ENCODE measurements around the gene DELE1.
"Not testable (repeated sequence)": the region's sequence is repeated elsewhere in the genome, so short reads cannot be mapped to it uniquely, and the experiment has no call there.

Gene DELE1

GRCh38 chr5:141890429-141890828 lies 33.2 kb upstream of the DELE1 start:
- DNase-seq = not testable (repeated sequence)

- DNase-seq = no peak
Observed at GRCh38 chr5:141897425-141897824, 26.2 kb upstream of the DELE1 start.

- no peak for DNase-seq
Observed at GRCh38 chr5:141898448-141899049, 25.1 kb upstream of the DELE1 start.

GRCh38 chr5:141902015-141902814 lies 21.5 kb upstream of the DELE1 start:
- DNase-seq = no peak

GRCh38 chr5:141903261-141903660 lies 20.4 kb upstream of the DELE1 start:
- no peak for DNase-seq

DNA sequence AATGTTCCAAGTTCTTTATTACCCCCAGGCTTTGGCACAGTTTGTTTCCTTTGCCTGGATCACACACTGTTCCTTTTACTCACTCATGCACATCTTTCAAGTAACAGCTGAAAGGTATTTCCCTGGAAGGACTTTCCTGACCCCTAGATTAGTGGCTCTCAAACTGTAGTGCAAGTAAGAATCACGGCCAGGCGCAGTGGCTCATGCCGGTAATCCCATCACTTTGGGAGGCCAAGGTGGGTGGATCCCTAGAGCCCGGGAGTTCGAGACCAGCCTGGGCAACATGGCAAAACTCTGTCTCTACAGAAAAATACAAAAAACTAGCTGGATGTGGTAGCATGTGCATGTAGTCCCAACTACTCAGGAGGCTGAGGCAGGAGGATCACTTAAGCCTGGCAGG lies 19.1 kb upstream of the DELE1 start:
- DNase-seq = no peak

GRCh38 chr5:141906517-141906916 lies 17.2 kb upstream of the DELE1 start:
- DNase-seq = no peak

- no peak for DNase-seq
Observed at GRCh38 chr5:141906972-141907371, 16.7 kb upstream of the DELE1 start.

- no peak for DNase-seq
Observed at GRCh38 chr5:141908796-141909195, 14.9 kb upstream of the DELE1 start.

DNA sequence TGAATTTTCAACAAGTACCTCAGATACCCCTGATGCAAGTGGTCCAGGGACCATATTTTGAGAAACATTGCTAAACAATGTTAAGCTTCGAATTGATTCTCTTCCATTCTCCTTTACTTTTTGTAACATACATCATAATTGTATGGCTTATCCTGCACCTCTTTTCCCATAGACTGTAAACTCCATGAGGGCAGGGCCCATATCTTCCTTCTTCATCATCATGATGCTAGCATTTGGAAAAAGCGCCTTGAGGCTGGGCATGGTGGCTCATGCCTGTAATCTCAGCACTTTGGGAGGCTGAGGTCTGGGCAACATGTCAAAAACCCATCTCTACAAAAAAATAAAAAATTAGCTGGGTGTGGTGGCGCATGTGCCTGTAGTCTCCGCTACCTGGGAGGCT lies 14.5 kb upstream of the DELE1 start:
- no peak for DNase-seq

GRCh38 chr5:141910271-141910673 lies 13.4 kb upstream of the DELE1 start:
- no peak for DNase-seq

DNA sequence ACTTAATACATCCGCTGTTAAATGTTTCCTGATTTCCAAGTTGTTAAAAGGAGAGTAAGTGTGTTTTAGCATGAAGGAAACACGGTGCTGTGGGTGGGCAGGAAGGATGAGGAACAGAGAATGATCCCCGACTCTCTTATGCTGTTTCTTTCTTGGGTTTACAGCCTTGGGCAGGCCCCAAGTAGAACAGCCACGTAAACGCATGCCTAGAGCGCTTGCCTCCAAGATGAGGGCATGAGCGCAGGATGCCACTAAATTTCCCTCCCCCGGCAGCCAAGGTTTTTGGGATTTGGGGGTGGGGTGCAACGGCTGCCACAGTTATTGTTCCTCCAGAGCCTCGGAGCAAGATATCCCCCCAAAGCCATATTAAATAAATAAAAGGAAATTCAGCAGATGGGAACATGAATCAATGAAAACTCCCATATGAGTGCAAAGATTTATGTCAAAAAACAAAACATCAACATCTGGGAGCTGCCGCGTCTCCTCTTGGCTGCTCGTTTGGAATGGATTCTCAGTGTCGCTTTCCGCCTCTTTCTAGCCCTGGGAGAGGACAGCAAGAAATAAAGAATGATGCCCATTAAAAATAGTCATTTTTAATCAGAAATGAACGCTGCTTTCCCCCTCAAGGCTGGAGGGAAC lies 10.0 kb upstream of the DELE1 start:
- DNase-seq = no peak

- DNase-seq = peak; percentile 12 to 45
Observed at GRCh38 chr5:141914199-141914743, 9.4 kb upstream of the DELE1 start.

- DNase-seq = no peak
Observed at GRCh38 chr5:141914797-141915196, 8.9 kb upstream of the DELE1 start.

DNA sequence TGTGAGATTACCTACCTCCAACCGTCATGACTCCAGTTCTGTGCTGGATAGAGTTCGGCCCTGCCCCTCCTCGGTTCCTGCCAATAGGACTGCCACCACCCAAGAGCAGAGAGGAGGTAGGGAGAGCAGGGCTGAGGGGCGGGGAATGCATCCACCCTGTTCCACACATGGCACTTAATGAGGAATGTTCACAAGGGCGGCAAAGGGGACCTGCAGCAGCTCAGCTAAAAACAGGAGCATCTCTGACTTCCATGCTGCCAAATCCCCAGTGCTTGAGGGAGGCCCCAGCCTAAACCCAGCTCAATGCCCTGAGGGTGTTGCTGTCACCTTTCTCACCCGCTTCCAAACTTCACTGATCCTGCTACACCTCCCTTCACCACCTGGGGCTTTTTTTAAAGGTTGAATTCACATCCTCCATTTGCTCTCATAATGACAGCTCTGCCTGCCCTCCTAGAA lies 7.8 kb upstream of the DELE1 start:
- no peak for DNase-seq

DNA sequence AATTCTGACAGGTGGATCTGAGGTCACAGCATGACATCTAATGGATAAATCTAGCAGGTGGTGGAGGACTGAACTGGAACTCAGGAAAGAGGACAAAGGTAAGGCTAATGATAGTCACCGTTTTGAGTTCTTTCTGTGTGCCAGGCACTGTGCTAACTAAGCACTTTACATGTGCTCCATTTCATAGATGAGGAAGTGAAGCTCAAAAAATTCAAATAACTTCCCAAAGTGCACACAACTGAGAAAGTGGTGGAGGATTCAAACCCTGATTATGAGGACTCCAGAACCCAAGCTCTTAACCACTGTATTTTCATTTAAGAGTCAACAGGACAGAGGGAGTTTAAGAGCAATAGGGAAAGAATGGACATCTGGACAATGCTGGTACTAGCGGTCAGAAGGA lies 7.1 kb upstream of the DELE1 start:
- no peak for DNase-seq

GRCh38 chr5:141917760-141918159 lies 5.9 kb upstream of the DELE1 start:
- no peak for DNase-seq

DNA sequence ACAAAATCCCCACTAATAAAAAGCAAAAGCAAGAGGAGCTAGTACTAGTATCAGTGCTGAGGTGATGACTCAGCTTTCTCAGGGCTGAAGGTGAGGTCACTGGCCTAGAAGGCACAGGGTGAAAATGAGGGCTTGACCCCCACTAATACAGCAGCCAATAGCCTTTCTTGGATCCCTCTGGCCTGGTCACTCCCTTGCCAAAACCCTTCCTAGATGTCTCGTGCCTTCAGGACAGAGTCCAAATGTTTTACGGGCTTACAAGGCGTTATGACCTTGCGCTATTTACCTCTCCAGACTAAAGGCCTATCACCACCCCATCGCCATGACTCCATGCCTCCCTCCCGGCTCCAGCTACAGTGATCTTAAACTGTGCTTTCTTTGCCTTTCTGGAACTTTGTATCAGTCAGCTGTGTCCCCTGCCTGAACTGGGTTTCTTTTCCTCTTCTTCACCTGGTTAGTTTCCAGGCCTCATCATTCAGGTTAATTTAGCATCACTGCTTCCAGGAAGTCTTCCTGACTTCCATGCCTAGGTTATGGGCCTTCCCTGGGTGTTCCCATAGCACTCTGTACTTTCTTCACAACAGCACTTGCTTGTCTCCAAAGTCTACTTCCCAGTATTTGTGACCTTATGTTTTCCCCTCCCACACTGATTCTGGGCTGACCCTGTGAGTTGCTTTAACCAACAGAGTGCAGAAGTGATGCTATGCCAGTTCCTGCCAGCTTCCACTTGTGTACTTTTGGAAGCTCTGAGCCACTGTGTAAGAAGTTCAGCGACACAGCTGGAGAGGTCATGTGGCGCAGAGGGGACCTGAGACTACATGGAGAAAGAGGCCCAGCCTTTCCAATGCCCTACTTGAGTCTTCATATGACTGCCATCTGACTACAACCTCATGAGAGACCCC lies 4.2 kb upstream of the DELE1 start:
- no peak for DNase-seq

DNA sequence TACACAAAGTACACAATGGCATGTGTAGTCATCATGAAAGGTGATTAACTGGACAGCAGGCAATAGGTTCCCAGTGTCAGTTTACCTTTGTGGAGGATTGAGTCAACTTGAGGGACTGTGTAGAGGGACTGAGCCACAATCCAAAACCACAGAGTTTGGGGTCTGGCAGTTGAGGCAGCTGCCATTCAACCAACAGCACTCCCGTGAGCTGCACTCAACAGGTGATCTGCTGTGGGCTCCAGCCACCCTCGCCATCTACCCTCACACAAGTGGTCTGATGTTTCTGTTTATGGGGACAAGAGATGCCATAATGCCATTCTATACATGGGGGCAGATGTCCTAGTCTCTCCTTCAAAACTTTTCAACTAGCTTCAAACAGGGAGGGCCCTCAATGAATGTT lies 2.9 kb upstream of the DELE1 start:
- DNase-seq = no peak

- DNase-seq = peak in 1 of 2 donors; percentile 5
Observed at GRCh38 chr5:141922827-141923447, 734 bp upstream of the DELE1 start.

DNA sequence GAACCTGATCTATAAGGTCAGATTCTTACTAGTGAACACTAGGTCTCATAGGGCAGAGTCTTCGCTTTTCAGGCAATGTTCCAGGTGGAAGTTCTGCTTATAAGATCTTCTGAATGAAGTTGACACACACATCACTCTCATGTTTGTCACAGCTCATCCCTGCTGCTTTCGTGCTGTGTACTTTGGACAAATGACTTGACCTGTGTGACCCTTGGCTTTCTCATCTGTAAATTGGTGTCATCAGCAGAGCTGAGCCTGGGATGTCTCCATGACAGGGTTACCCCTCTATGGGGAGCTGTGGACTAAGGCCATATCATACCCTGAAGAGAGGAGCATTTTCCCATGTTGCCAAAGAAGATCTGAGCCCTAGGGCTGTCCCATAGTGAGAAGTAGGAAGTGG lies 2.8 kb downstream of the DELE1 start:
- no peak for DNase-seq

DNA sequence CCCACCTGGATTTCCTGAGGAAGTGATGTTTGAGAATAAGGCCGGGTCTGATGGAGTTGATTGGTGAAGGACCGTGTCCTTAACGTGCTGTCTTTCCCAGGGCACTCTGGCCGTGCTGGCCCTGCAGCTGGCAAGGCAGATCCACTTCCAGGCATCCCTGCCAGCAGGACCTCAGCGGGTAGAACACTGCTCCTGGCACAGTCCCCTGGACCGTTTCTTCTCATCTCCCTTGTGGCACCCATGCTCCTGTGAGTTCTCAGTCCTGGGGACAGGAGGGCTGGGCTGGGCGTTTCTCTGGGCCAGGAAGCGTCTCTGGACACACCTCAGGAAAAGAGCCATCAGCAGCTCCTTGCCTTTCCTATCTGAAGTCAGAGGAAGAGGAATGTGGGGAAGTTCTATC lies 4.4 kb downstream of the DELE1 start:
- no peak for DNase-seq

Measured in CD4-positive, alpha-beta T cell treated with Interferon alpha-2 for 1 hour (primary cell).